Measurements from ENCODE around the gene CPS1. TPM values are rescaled to one million over a fixed set of nuclear protein-coding genes. Genes with fewer than 3 reads are reported as not detected.
A peak's percentile ranks its signal among the peaks of the same experiment; 100 is the strongest.

The CPS1 gene
- total and polyA plus RNA-seq, 2 donors (not counting 3 experiments of a cell fraction or from before 2014, with no cell fraction given), result 0.18 to 0.53 TPM

DNA sequence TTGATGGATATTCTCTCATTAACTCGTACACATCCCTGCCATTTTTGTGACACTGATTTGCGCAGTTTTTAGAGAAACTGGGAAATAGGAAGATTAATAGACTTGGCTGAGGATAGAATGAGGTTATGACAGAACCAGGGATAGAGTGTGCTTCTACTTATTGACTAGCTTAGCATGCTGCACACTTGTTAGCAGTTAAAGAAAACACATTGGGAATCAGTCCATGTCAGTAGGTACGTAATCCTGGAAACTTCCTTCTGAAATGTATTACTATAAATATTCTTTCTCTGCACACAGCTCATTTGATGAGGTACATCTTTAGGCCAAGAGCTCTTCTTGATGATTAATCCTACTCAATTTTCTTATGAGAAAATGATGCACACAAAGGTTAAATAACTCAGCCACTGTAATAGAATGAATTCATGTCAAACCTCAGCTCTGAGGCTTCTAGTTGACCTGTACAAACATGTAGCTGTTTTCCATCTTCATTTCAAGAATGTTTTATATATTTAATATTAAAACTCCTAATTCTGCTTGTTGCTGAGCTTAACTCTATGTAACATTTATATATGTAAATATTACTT, 12.3 kb upstream of the CPS1 start:
- Histone ChIP-seq H3K9me3 (replicated peaks; ENCODE audit: control insufficient read depth, insufficient read depth, low read length) (no peaks in the 10 kb centered on the region), H3K9me1 (replicated peaks; ENCODE audit: control insufficient read depth, extremely low read depth, insufficient read depth, low read length) (no peaks in the 10 kb centered on the region), H3K27ac (ENCODE audit: insufficient read depth, low read depth, low read length) (no peak overlapping the region), H3K36me3 (ENCODE audit: control insufficient read depth in 2 of 2, extremely low read depth in 1 of 2, insufficient read depth in 2 of 2, low read length in 2 of 2) (no peaks in the 10 kb centered on the region), H4K20me1 (replicated peaks; ENCODE audit: control insufficient read depth, extremely low read depth, insufficient read depth, low read length) (no peaks in the 10 kb centered on the region), H3K9ac (replicated peaks; ENCODE audit: extremely low read depth, insufficient read depth, low read length) (no peak overlapping the region), H2AFZ (ENCODE audit: low read depth, low read length) (no peak overlapping the region), H3K4me1 (ENCODE audit: control insufficient read depth, extremely low read depth, insufficient read depth, low read length) (no peaks in the 10 kb centered on the region), H3K27me3 (ENCODE audit: control insufficient read depth in 2 of 2, insufficient read depth in 2 of 2, low read length in 2 of 2) (no peaks in the 10 kb centered on the region), H3K79me2 (ENCODE audit: control insufficient read depth, insufficient read depth, low read length) (no peaks in the 10 kb centered on the region), H3K4me2 (ENCODE audit: insufficient read depth, low read length) (no peak overlapping the region), H3K4me3 (replicated peaks in 1 of 3; ENCODE audit: insufficient read depth in 1 of 3, low read depth in 1 of 3, low read length in 3 of 3) (no peak overlapping the region)
- BruUV-seq (replicated peaks), result no TSS peak
- TF ChIP-seq POLR2AphosphoS5 (IDR thresholded peaks at IDR 0.05; ENCODE audit: insufficient read depth, low read depth, low read length), result no peak
- TF ChIP-seq, protein P1, sequence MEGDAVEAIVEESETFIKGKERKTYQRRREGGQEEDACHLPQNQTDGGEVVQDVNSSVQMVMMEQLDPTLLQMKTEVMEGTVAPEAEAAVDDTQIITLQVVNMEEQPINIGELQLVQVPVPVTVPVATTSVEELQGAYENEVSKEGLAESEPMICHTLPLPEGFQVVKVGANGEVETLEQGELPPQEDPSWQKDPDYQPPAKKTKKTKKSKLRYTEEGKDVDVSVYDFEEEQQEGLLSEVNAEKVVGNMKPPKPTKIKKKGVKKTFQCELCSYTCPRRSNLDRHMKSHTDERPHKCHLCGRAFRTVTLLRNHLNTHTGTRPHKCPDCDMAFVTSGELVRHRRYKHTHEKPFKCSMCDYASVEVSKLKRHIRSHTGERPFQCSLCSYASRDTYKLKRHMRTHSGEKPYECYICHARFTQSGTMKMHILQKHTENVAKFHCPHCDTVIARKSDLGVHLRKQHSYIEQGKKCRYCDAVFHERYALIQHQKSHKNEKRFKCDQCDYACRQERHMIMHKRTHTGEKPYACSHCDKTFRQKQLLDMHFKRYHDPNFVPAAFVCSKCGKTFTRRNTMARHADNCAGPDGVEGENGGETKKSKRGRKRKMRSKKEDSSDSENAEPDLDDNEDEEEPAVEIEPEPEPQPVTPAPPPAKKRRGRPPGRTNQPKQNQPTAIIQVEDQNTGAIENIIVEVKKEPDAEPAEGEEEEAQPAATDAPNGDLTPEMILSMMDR (IDR thresholded peaks at IDR 0.05; ENCODE audit: extremely low read depth in 1 of 2, insufficient read depth in 1 of 2, low read depth in 1 of 2, low read length in 2 of 2), result no peak
- no peak for TF ChIP-seq EZH2 (IDR thresholded peaks at IDR 0.05; ENCODE audit: borderline replicate concordance, low read depth, low read length, severe bottlenecking)
- FAIRE-seq (no peak), DNase-seq (ENCODE audit: low read depth, low spot score) (no peak)
- ChIA-PET CTCF (interaction anchor here (1.3 kb wide), 1 partner anchor 13 kb away, joined by 4 read pairs; no protein-coding TSS in a partner anchor), POLR2A (no interaction called here)
- intact Hi-C loops (cut with micrococcal nuclease), result no loop called here
- dilution Hi-C loops (cut with MboI; ENCODE audit: extremely low pct_ligation_motif_present, low sequenced_read_pairs), result no loop called here

DNA sequence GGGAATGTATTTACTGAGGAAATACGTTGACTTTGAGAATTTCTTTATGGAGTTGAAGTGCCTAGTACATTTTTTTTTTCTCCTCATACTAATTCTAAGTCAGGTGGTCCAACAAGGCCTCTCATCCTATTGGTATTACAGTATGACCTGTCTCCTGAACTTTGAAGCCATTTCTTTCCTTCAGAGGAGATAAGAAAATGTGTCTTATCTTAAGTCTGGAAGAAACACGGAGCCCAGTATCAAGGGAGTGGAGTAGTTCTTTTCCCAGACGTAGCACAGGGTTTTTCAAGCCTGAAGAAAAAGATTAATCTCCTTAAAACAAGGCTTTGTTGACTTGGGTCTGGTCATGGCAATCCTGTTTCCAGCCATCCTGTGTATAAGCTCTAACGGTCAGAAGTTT, 11.6 kb upstream of the CPS1 start:
- DNase-seq (ENCODE audit: low read depth, low spot score) (no peak), FAIRE-seq (peak; percentile 18)
- H3K9me1 ChIP-seq (replicated peaks; ENCODE audit: control insufficient read depth, extremely low read depth, insufficient read depth, low read length), result no peaks in the 10 kb centered on the region
- TF ChIP-seq, protein P1 (IDR thresholded peaks at IDR 0.05; ENCODE audit: extremely low read depth in 1 of 2, insufficient read depth in 1 of 2, low read depth in 1 of 2, low read length in 2 of 2), result no peak
- no peak for TF ChIP-seq POLR2A (IDR thresholded peaks at IDR 0.05; ENCODE audit: low read depth, low read length)
- TF ChIP-seq EZH2 (IDR thresholded peaks at IDR 0.05; ENCODE audit: borderline replicate concordance, low read depth, low read length, severe bottlenecking), result no peak
- TF ChIP-seq GATA2 (IDR thresholded peaks at IDR 0.05; ENCODE audit: insufficient read depth, insufficient read length, low read depth, low read length), result no peak
- TF ChIP-seq FOS (IDR thresholded peaks at IDR 0.05; ENCODE audit: borderline replicate concordance, insufficient read depth, low read length), result no peak
- TF ChIP-seq, protein P2, sequence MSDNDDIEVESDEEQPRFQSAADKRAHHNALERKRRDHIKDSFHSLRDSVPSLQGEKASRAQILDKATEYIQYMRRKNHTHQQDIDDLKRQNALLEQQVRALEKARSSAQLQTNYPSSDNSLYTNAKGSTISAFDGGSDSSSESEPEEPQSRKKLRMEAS (IDR thresholded peaks at IDR 0.05; ENCODE audit: insufficient read depth, insufficient read length), result no peak
- no peak for TF ChIP-seq JUN (IDR thresholded peaks at IDR 0.05; ENCODE audit: borderline replicate concordance, insufficient read depth, insufficient read length, low read depth)
- TF ChIP-seq POLR2AphosphoS5 (IDR thresholded peaks at IDR 0.05; ENCODE audit: insufficient read depth, low read depth, low read length), result no peak
- TF ChIP-seq MYC (IDR thresholded peaks at IDR 0.05; ENCODE audit: low read depth, low read length), result no peak
- no peak overlapping the region for H3K4me2 ChIP-seq (ENCODE audit: insufficient read depth, low read length)
- H3K4me3 ChIP-seq (replicated peaks in 1 of 3; ENCODE audit: insufficient read depth in 1 of 3, low read depth in 1 of 3, low read length in 3 of 3), result no peak overlapping the region
- no peaks in the 10 kb centered on the region for H3K36me3 ChIP-seq (ENCODE audit: control insufficient read depth in 2 of 2, extremely low read depth in 1 of 2, insufficient read depth in 2 of 2, low read length in 2 of 2)
- ChIA-PET CTCF (no interaction called here), POLR2A (no interaction called here)
- no peaks in the 10 kb centered on the region for H4K20me1 ChIP-seq (replicated peaks; ENCODE audit: control insufficient read depth, extremely low read depth, insufficient read depth, low read length)
- H3K4me1 ChIP-seq (ENCODE audit: control insufficient read depth, extremely low read depth, insufficient read depth, low read length), result no peaks in the 10 kb centered on the region
- dilution Hi-C loops (cut with MboI; ENCODE audit: extremely low pct_ligation_motif_present, low sequenced_read_pairs), result no loop called here
- H3K27me3 ChIP-seq (ENCODE audit: control insufficient read depth in 2 of 2, insufficient read depth in 2 of 2, low read length in 2 of 2), result no peaks in the 10 kb centered on the region
- H3K9me3 ChIP-seq (replicated peaks; ENCODE audit: control insufficient read depth, insufficient read depth, low read length), result no peaks in the 10 kb centered on the region
- no TSS peak for BruUV-seq (replicated peaks)
- no peak overlapping the region for H3K27ac ChIP-seq (ENCODE audit: insufficient read depth, low read depth, low read length)
- no peaks in the 10 kb centered on the region for H3K79me2 ChIP-seq (ENCODE audit: control insufficient read depth, insufficient read depth, low read length)
- no peak overlapping the region for H3K9ac ChIP-seq (replicated peaks; ENCODE audit: extremely low read depth, insufficient read depth, low read length)
- intact Hi-C loops (cut with micrococcal nuclease), result no loop called here
- no peak overlapping the region for H2AFZ ChIP-seq (ENCODE audit: low read depth, low read length)
